Upper lobe of left lung (tissue), 6 donors: ENCODE results near the gene DGCR2. TPM values are rescaled to one million over a fixed set of nuclear protein-coding genes. Genes with fewer than 3 reads are reported as not detected.
"Not testable (repeated sequence)": the region's sequence is repeated elsewhere in the genome, so short reads cannot be mapped to it uniquely, and the experiment has no call there.

Experiments
- ATAC-seq, 2 donors: fragments of 200-7000 bp; cut with Tn5 transposase; one replicate each; pipeline ENCODE4 v1.9.1; 2022; ENCODE audit warnings: mild to moderate bottlenecking in 2 of 2, moderate library complexity in 2 of 2; ENCODE audit not compliant: low FRiP score in 2 of 2
- DNase-seq, 2 donors: peaks; one replicate each; pipeline ENCODE4 v3.0.0-alpha.2; 2019 to 2020
- H3K27ac ChIP-seq, 4 donors: fragments of 200-600 bp; sonication (generic); one replicate each; pipeline ENCODE4 v1.5.1; 2016 to 2019
- H3K27me3 ChIP-seq, 4 donors: fragments of 200-600 bp; sonication (generic); one replicate each; pipeline ENCODE4 v1.5.1; 2017 to 2019
- H3K36me3 ChIP-seq, 4 donors: fragments of 200-600 bp; sonication (generic); one replicate each; pipeline ENCODE4 v1.5.1; 2016 to 2019
- H3K4me1 ChIP-seq, 4 donors: fragments of 200-600 bp; sonication (generic); one replicate each; pipeline ENCODE4 v1.5.1; 2018 to 2019
- H3K4me3 ChIP-seq, 4 donors: fragments of 200-600 bp; sonication (generic); one replicate each; pipeline ENCODE4 v1.5.1; 2017 to 2019; ENCODE audit warnings: mild to moderate bottlenecking in 2 of 4, moderate library complexity in 1 of 4
- H3K9me3 ChIP-seq, 4 donors: fragments of 200-600 bp; sonication (generic); one replicate each; pipeline ENCODE4 v1.5.1; 2018 to 2019
- EP300 ChIP-seq, 4 donors: sonication (generic); formaldehyde crosslinking; IDR thresholded peaks; one replicate each; pipeline ENCODE4 v1.5.1; 2017; ENCODE audit warnings: antibody characterized with exemption in 4 of 4, control low read depth in 2 of 4
- POLR2A ChIP-seq, 4 donors: fragments of 450-650 bp; IDR thresholded peaks; one replicate each; pipeline ENCODE4 v1.5.1; 2016 to 2017; ENCODE audit warnings: antibody characterized with exemption in 4 of 4, mild to moderate bottlenecking in 2 of 4
- POLR2AphosphoS5 ChIP-seq, 2 donors: sonication (generic); formaldehyde crosslinking; IDR thresholded peaks; one replicate each; pipeline ENCODE4 v1.5.1; 2017; ENCODE audit warnings: antibody characterized with exemption in 2 of 2
- WGBS, 2 donors: methylation state at CpG; one replicate each; pipeline ENCODE4 v1.1.5; 2017 to 2018; 5-methylcytosine and 5-hydroxymethylcytosine counted together
- small RNA-seq, 4 donors: library from RNA; depleted of rRNA; stranded (forward); fragments of <200 nt; gene quantifications; one replicate each; pipeline ENCODE3, GENCODE V24; 2016
- total RNA-seq, 6 donors: library from RNA; depleted of rRNA in 4 of 6; stranded (reverse); fragments of >200 nt in 4 of 6; gene quantifications; one replicate each; pipeline versions ENCODE4 v1.1.0 to v1.2.1, GENCODE V29; 2016 to 2021
- TF ChIP-seq, protein P1 (sequence below), 6 experiments: fragments of 450-650 bp in 4 of 6; fragments of 200-600 bp in 2 of 6; sonication (generic) in 2 of 6; IDR thresholded peaks; one replicate each; pipeline ENCODE4 v1.5.1; 2016 to 2019; ENCODE audit warnings: antibody characterized with exemption in 6 of 6
- donor health status: DM: no; HTN: no; CAD: no; lungs with moderate emphysema.
- donor health status: DM: no; HTN: yes; CAD: no; lungs with severe emphysema.

DGCR2 gene
- total RNA-seq, 6 donors from 2014 or later = 65.9 to 101 (median 89.9) TPM

DNA sequence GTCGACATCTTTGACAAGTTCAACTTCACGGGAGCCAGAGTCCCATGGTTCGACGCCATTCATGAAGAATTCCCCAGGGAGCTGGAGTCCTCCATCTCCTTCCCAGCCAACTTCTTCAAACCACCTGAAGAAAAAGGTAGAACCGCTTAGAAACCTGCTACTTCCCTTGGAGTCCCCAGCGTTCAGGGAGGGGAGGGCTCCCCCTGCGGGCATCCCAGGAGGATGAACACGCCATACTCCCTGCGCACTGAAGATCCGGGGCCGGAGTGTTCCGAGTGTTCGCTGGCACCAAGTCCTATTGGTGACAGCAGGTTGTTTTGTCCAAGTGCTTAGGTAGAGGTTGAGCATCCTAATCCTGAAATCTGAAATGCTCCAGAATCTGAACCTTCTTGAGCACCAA, 134.4 kb downstream of the DGCR2 start:
- no peak overlapping the region for H3K27ac ChIP-seq
- no peaks in the 10 kb centered on the region for H3K4me1 ChIP-seq
- no peaks in the 10 kb centered on the region for H3K9me3 ChIP-seq
- H3K27me3 ChIP-seq = peaks cover 0 to 3% (median 0%) of the 10 kb centered on the region in 4 donors
- ATAC-seq (no peak), DNase-seq (no peak)
- TF ChIP-seq POLR2AphosphoS5 (IDR thresholded peaks at IDR 0.05) (no peak), POLR2A (IDR thresholded peaks at IDR 0.05) (no peak), EP300 (IDR thresholded peaks at IDR 0.05) (no peak)
- TF ChIP-seq, protein P1, sequence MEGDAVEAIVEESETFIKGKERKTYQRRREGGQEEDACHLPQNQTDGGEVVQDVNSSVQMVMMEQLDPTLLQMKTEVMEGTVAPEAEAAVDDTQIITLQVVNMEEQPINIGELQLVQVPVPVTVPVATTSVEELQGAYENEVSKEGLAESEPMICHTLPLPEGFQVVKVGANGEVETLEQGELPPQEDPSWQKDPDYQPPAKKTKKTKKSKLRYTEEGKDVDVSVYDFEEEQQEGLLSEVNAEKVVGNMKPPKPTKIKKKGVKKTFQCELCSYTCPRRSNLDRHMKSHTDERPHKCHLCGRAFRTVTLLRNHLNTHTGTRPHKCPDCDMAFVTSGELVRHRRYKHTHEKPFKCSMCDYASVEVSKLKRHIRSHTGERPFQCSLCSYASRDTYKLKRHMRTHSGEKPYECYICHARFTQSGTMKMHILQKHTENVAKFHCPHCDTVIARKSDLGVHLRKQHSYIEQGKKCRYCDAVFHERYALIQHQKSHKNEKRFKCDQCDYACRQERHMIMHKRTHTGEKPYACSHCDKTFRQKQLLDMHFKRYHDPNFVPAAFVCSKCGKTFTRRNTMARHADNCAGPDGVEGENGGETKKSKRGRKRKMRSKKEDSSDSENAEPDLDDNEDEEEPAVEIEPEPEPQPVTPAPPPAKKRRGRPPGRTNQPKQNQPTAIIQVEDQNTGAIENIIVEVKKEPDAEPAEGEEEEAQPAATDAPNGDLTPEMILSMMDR (IDR thresholded peaks at IDR 0.05) = no peak
- H3K36me3 ChIP-seq = no peaks in the 10 kb centered on the region
- WGBS, 2 donors = 33 to 35% methylated on average over 13 of the region's 13 CpGs
- H3K4me3 ChIP-seq = no peak overlapping the region

DNA sequence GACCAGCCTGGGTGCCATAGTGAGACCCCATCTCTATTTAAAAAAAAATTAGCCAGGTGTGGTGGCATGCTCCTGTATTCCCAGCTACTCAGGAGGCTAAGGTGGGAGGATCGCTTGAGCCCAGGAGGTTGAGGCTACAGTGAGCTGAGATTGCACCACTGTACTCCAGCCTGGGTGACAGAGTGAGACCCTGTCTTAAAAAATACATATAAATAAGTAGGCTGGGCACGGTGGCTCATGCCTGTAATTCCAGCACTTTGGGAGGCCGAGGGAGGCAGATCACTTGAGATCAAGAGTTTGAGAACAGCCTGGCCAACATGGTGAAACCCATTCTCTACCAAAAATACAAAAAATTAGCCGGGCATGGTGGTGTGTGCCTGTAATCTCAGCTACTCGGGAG, 135.1 kb downstream of the DGCR2 start:
- not testable (repeated sequence) for ATAC-seq, DNase-seq, H3K36me3 ChIP-seq, H3K27me3 ChIP-seq, H3K27ac ChIP-seq, H3K9me3 ChIP-seq, H3K4me1 ChIP-seq, H3K4me3 ChIP-seq
- WGBS, 2 donors = 67 to 72% methylated on average over 5 of the region's 5 CpGs

Small RNA genes within 50 kb of the gene (small RNA-seq; reads per million reads assigned to genes)
- 0 reads per million in 4 donors for gene RF00019

Other genes with a start within 250 kb of the DGCR2 start
- gene DGCR6, start 216.1 kb downstream of the DGCR2 start, total RNA-seq = 1 to 10 TPM; 2.1 to 8.4 (median 4.2) TPM
- gene PRODH, start 186.1 kb downstream of the DGCR2 start, total RNA-seq = 100 to 1,000 TPM in 3 of 6 donors, 10 to 100 TPM in 3; 37.1 to 206 (median 91.1) TPM
- not detected for gene TSSK2, start 8.9 kb upstream of the DGCR2 start, total RNA-seq
- gene ESS2, start 22.2 kb upstream of the DGCR2 start, total RNA-seq = 10 to 100 TPM; 13.7 to 21.3 (median 16.6) TPM
- not detected for gene GSC2, start 27.9 kb upstream of the DGCR2 start, total RNA-seq
- gene SLC25A1, start 56.3 kb upstream of the DGCR2 start, total RNA-seq = 10 to 100 TPM; 26.2 to 82.1 (median 71.5) TPM
- gene CLTCL1, start 169.3 kb upstream of the DGCR2 start, total RNA-seq = 10 to 100 TPM in 1 of 6 donors, 1 to 10 TPM in 5; 3.0 to 14.7 (median 6.0) TPM